C4-2B (cell line): ENCODE measurements around the gene ETV5.

Source experiments
- ZFX ChIP-seq: fragments of 450-650 bp; IDR thresholded peaks from 2 replicates; pipeline ENCODE4 v1.6.1; 2017
- TF ChIP-seq, protein P1 (sequence below): fragments of 450-650 bp; conservative IDR thresholded peaks from 2 replicates; pipeline ENCODE4 v1.5.1; 2017; ENCODE audit warnings: mild to moderate bottlenecking

GRCh38 chr3:186077466-186077865 lies 31.4 kb downstream of the ETV5 start:
- TF ChIP-seq, protein P1, sequence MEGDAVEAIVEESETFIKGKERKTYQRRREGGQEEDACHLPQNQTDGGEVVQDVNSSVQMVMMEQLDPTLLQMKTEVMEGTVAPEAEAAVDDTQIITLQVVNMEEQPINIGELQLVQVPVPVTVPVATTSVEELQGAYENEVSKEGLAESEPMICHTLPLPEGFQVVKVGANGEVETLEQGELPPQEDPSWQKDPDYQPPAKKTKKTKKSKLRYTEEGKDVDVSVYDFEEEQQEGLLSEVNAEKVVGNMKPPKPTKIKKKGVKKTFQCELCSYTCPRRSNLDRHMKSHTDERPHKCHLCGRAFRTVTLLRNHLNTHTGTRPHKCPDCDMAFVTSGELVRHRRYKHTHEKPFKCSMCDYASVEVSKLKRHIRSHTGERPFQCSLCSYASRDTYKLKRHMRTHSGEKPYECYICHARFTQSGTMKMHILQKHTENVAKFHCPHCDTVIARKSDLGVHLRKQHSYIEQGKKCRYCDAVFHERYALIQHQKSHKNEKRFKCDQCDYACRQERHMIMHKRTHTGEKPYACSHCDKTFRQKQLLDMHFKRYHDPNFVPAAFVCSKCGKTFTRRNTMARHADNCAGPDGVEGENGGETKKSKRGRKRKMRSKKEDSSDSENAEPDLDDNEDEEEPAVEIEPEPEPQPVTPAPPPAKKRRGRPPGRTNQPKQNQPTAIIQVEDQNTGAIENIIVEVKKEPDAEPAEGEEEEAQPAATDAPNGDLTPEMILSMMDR, result no peak
- TF ChIP-seq ZFX, result no peak
